ENCODE results near the gene PPP4R2. TPM values are rescaled to one million over a fixed set of nuclear protein-coding genes. Genes with fewer than 3 reads are reported as not detected.

The PPP4R2 gene
- total RNA-seq, 5 donors from 2014 or later (not counting 1 experiment from before 2014, with no cell fraction given): 53.3 to 70.6 (median 61.3) TPM

GRCh38 chr3:72973031-72973723, 23.4 kb upstream of the PPP4R2 start:
- Histone ChIP-seq H3K36me3 (ENCODE audit: control insufficient read depth in 2 of 2, extremely low read depth in 1 of 2, insufficient read depth in 1 of 2, low read length in 1 of 2) (no peaks in the 10 kb centered on the region), H3K4me3 (ENCODE audit: control insufficient read depth in 1 of 2, extremely low read depth in 1 of 2, low read length in 1 of 2) (no peak overlapping the region), H3K9me3 (no peaks in the 10 kb centered on the region), H3K27ac (ENCODE audit: low read length) (no peak overlapping the region), H3K27me3 (replicated peaks in 1 of 2; ENCODE audit: control insufficient read depth in 2 of 2, extremely low read depth in 1 of 2, insufficient read depth in 2 of 2, low read length in 1 of 2) (no peaks in the 10 kb centered on the region), H3K4me1 (ENCODE audit: control insufficient read depth in 1 of 2, extremely low read depth in 1 of 2, insufficient read depth in 2 of 2, low read length in 2 of 2) (no peaks in the 10 kb centered on the region)
- Mint-ChIP-seq H3K4me1 (peaks cover 0 to 10% (median 5%) of the 10 kb centered on the region in 3 donors), H3K27ac (no peak overlapping the region), H3K9me3 (no peaks in the 10 kb centered on the region), H3K4me3 (no peak overlapping the region), H3K36me3 (no peaks in the 10 kb centered on the region), H3K27me3 (no peaks in the 10 kb centered on the region)
- no peak for DNase-seq
- ATAC-seq (replicated peaks in 1 of 4): no peak
- CTCF ChIA-PET: no interaction called here
- WGBS (ENCODE audit: insufficient coverage): 74% methylated on average over 6 of the region's 7 CpGs
- POLR2A ChIA-PET: no interaction called here

- Histone ChIP-seq H3K36me3 (ENCODE audit: control insufficient read depth in 2 of 2, extremely low read depth in 1 of 2, insufficient read depth in 1 of 2, low read length in 1 of 2) (no peaks in the 10 kb centered on the region), H3K4me3 (ENCODE audit: control insufficient read depth in 1 of 2, extremely low read depth in 1 of 2, low read length in 1 of 2) (no peak overlapping the region), H3K9me3 (no peaks in the 10 kb centered on the region), H3K27me3 (replicated peaks in 1 of 2; ENCODE audit: control insufficient read depth in 2 of 2, extremely low read depth in 1 of 2, insufficient read depth in 2 of 2, low read length in 1 of 2) (no peaks in the 10 kb centered on the region), H3K27ac (ENCODE audit: low read length) (no peak overlapping the region), H3K4me1 (ENCODE audit: control insufficient read depth in 1 of 2, extremely low read depth in 1 of 2, insufficient read depth in 2 of 2, low read length in 2 of 2) (no peaks in the 10 kb centered on the region)
- DNase-seq (no peak), ATAC-seq (replicated peaks in 1 of 4) (no peak)
- Mint-ChIP-seq H3K27ac (no peak overlapping the region), H3K9me3 (no peaks in the 10 kb centered on the region), H3K4me1 (peaks cover 0 to 10% (median 5%) of the 10 kb centered on the region in 3 donors), H3K27me3 (no peaks in the 10 kb centered on the region), H3K4me3 (no peak overlapping the region), H3K36me3 (no peaks in the 10 kb centered on the region)
- ChIA-PET CTCF (no interaction called here), POLR2A (no interaction called here)
- WGBS (ENCODE audit: insufficient coverage): no CpG with 5 or more reads among the region's 2 CpGs
Observed at GRCh38 chr3:72973786-72974185, 22.8 kb upstream of the PPP4R2 start.

- POLR2A ChIA-PET: interaction anchor here in 1 of 2 donors (0.7 kb wide), 1 partner anchor 11 kb away, joined by 3 read pairs; no protein-coding TSS in a partner anchor
Observed at GRCh38 chr3:72974956-72975355, 21.7 kb upstream of the PPP4R2 start.

GRCh38 chr3:72976281-72976741, 20.3 kb upstream of the PPP4R2 start:
- H3K27me3 ChIP-seq (replicated peaks in 1 of 2; ENCODE audit: control insufficient read depth in 2 of 2, extremely low read depth in 1 of 2, insufficient read depth in 2 of 2, low read length in 1 of 2): peaks cover 0 to 1% of the 10 kb centered on the region in 2 experiments
- no peaks in the 10 kb centered on the region for H3K4me1 ChIP-seq (ENCODE audit: control insufficient read depth in 1 of 2, extremely low read depth in 1 of 2, insufficient read depth in 2 of 2, low read length in 2 of 2)
- no peak overlapping the region for H3K4me3 Mint-ChIP-seq
- WGBS (ENCODE audit: insufficient coverage): no CpG with 5 or more reads among the region's 1 CpG
- H3K27ac Mint-ChIP-seq: no peak overlapping the region
- H3K9me3 Mint-ChIP-seq: no peaks in the 10 kb centered on the region
- CTCF ChIA-PET: no interaction called here
- no peak overlapping the region for H3K27ac ChIP-seq (ENCODE audit: low read length)
- H3K36me3 Mint-ChIP-seq: no peaks in the 10 kb centered on the region
- no peaks in the 10 kb centered on the region for H3K9me3 ChIP-seq
- H3K36me3 ChIP-seq (ENCODE audit: control insufficient read depth in 2 of 2, extremely low read depth in 1 of 2, insufficient read depth in 1 of 2, low read length in 1 of 2): no peaks in the 10 kb centered on the region
- H3K4me1 Mint-ChIP-seq: peaks cover 0 to 10% (median 5%) of the 10 kb centered on the region in 3 donors
- DNase-seq (no peak), ATAC-seq (replicated peaks in 1 of 4) (no peak)
- H3K27me3 Mint-ChIP-seq: peaks cover 0 to 2% of the 10 kb centered on the region in 2 donors
- POLR2A ChIA-PET: no interaction called here
- H3K4me3 ChIP-seq (ENCODE audit: control insufficient read depth in 1 of 2, extremely low read depth in 1 of 2, low read length in 1 of 2): no peak overlapping the region

More at GRCh38 chr3:72974956-72975355, 21.7 kb upstream of the PPP4R2 start:
- no peaks in the 10 kb centered on the region for H3K9me3 Mint-ChIP-seq
- CTCF ChIA-PET: no interaction called here
- Histone ChIP-seq H3K36me3 (ENCODE audit: control insufficient read depth in 2 of 2, extremely low read depth in 1 of 2, insufficient read depth in 1 of 2, low read length in 1 of 2) (no peaks in the 10 kb centered on the region), H3K27ac (ENCODE audit: low read length) (no peak overlapping the region), H3K4me3 (ENCODE audit: control insufficient read depth in 1 of 2, extremely low read depth in 1 of 2, low read length in 1 of 2) (no peak overlapping the region), H3K9me3 (no peaks in the 10 kb centered on the region), H3K4me1 (ENCODE audit: control insufficient read depth in 1 of 2, extremely low read depth in 1 of 2, insufficient read depth in 2 of 2, low read length in 2 of 2) (no peaks in the 10 kb centered on the region), H3K27me3 (replicated peaks in 1 of 2; ENCODE audit: control insufficient read depth in 2 of 2, extremely low read depth in 1 of 2, insufficient read depth in 2 of 2, low read length in 1 of 2) (no peaks in the 10 kb centered on the region)
- no peaks in the 10 kb centered on the region for H3K36me3 Mint-ChIP-seq
- ATAC-seq (replicated peaks in 1 of 4): no peak
- DNase-seq: no peak
- H3K27ac Mint-ChIP-seq: no peak overlapping the region
- H3K4me1 Mint-ChIP-seq: peaks cover 0 to 10% (median 5%) of the 10 kb centered on the region in 3 donors
- no peak overlapping the region for H3K4me3 Mint-ChIP-seq
- WGBS (ENCODE audit: insufficient coverage): 89% methylated on average over 3 of the region's 4 CpGs
- H3K27me3 Mint-ChIP-seq: peaks cover 0 to 1% of the 10 kb centered on the region in 2 donors

- no peaks in the 10 kb centered on the region for H3K9me3 Mint-ChIP-seq
Observed at GRCh38 chr3:72977060-72977808, 19.4 kb upstream of the PPP4R2 start.

GRCh38 chr3:72982609-72983366, 13.8 kb upstream of the PPP4R2 start:
- ChIA-PET CTCF (interaction anchor here (0.6 to 1.1 kb wide), 3 partner anchors 19 to 74 kb away, joined by 3 to 5 read pairs (median 4); no protein-coding TSS in a partner anchor), POLR2A (interaction anchor here in 1 of 2 donors (0.6 kb wide), 1 partner anchor 38 kb away, joined by 7 read pairs; no protein-coding TSS in a partner anchor)
- no peaks in the 10 kb centered on the region for H3K9me3 ChIP-seq
- H3K27ac ChIP-seq (ENCODE audit: low read length): no peak overlapping the region
- H3K27me3 Mint-ChIP-seq: peaks cover 0 to 11% of the 10 kb centered on the region in 2 donors
- H3K36me3 ChIP-seq (ENCODE audit: control insufficient read depth in 2 of 2, extremely low read depth in 1 of 2, insufficient read depth in 1 of 2, low read length in 1 of 2): no peaks in the 10 kb centered on the region
- no peak overlapping the region for H3K4me3 ChIP-seq (ENCODE audit: control insufficient read depth in 1 of 2, extremely low read depth in 1 of 2, low read length in 1 of 2)
- H3K4me3 Mint-ChIP-seq: no peak overlapping the region
- DNase-seq (no peak), ATAC-seq (replicated peaks in 1 of 4) (no peak)
- 88% methylated on average over 1 of the region's 3 CpGs for WGBS (ENCODE audit: insufficient coverage)
- H3K4me1 ChIP-seq (ENCODE audit: control insufficient read depth in 1 of 2, extremely low read depth in 1 of 2, insufficient read depth in 2 of 2, low read length in 2 of 2): no peaks in the 10 kb centered on the region
- H3K27me3 ChIP-seq (replicated peaks in 1 of 2; ENCODE audit: control insufficient read depth in 2 of 2, extremely low read depth in 1 of 2, insufficient read depth in 2 of 2, low read length in 1 of 2): peaks cover 0 to 9% of the 10 kb centered on the region in 2 experiments
- H3K27ac Mint-ChIP-seq: no peak overlapping the region
- H3K4me1 Mint-ChIP-seq: no peaks in the 10 kb centered on the region
- peaks cover 3% of the 10 kb centered on the region for H3K36me3 Mint-ChIP-seq
- peaks cover 0 to 11% (median 7%) of the 10 kb centered on the region in 3 donors for H3K9me3 Mint-ChIP-seq

More at GRCh38 chr3:72977060-72977808, 19.4 kb upstream of the PPP4R2 start:
- Mint-ChIP-seq H3K27me3 (peaks cover 0 to 2% of the 10 kb centered on the region in 2 donors), H3K36me3 (no peaks in the 10 kb centered on the region), H3K4me3 (no peak overlapping the region), H3K4me1 (peaks cover 0 to 10% (median 5%) of the 10 kb centered on the region in 3 donors), H3K27ac (no peak overlapping the region)
- DNase-seq (peak in 1 of 35 experiments; percentile 28), ATAC-seq (replicated peaks in 1 of 4) (no peak)
- H3K4me1 ChIP-seq (ENCODE audit: control insufficient read depth in 1 of 2, extremely low read depth in 1 of 2, insufficient read depth in 2 of 2, low read length in 2 of 2): no peaks in the 10 kb centered on the region
- H3K27me3 ChIP-seq (replicated peaks in 1 of 2; ENCODE audit: control insufficient read depth in 2 of 2, extremely low read depth in 1 of 2, insufficient read depth in 2 of 2, low read length in 1 of 2): peaks cover 0 to 6% of the 10 kb centered on the region in 2 experiments
- ChIA-PET CTCF (interaction anchor here (0.6 kb wide), 2 partner anchors 40 to 1213 kb away, joined by 3 to 9 read pairs; no protein-coding TSS in a partner anchor), POLR2A (no interaction called here)
- H3K4me3 ChIP-seq (ENCODE audit: control insufficient read depth in 1 of 2, extremely low read depth in 1 of 2, low read length in 1 of 2): no peak overlapping the region
- no peak overlapping the region for H3K27ac ChIP-seq (ENCODE audit: low read length)
- WGBS (ENCODE audit: insufficient coverage): 17% methylated on average over 2 of the region's 5 CpGs
- H3K36me3 ChIP-seq (ENCODE audit: control insufficient read depth in 2 of 2, extremely low read depth in 1 of 2, insufficient read depth in 1 of 2, low read length in 1 of 2): no peaks in the 10 kb centered on the region
- H3K9me3 ChIP-seq: no peaks in the 10 kb centered on the region

Measured in T-cell (primary cell).